Esophagus squamous epithelium (tissue), 4 donors: ENCODE measurements around the gene ZFHX3.

ENCODE experiments used
- POLR2A ChIP-seq, 4 donors: fragments of 450-650 bp; IDR thresholded peaks; one replicate each; pipeline ENCODE4 v1.6.1; 2017; ENCODE audit warnings: antibody characterized with exemption in 4 of 4, mild to moderate bottlenecking in 4 of 4, moderate library complexity in 3 of 4
- TF ChIP-seq, protein P1 (sequence below), 6 experiments: fragments of 450-650 bp in 4 of 6; fragments of 200-600 bp in 2 of 6; sonication (generic) in 2 of 6; IDR thresholded peaks; one replicate each; pipeline ENCODE4 v1.5.1; 2016 to 2019; ENCODE audit warnings: antibody characterized with exemption in 6 of 6, mild to moderate bottlenecking in 4 of 6, moderate library complexity in 4 of 6

DNA sequence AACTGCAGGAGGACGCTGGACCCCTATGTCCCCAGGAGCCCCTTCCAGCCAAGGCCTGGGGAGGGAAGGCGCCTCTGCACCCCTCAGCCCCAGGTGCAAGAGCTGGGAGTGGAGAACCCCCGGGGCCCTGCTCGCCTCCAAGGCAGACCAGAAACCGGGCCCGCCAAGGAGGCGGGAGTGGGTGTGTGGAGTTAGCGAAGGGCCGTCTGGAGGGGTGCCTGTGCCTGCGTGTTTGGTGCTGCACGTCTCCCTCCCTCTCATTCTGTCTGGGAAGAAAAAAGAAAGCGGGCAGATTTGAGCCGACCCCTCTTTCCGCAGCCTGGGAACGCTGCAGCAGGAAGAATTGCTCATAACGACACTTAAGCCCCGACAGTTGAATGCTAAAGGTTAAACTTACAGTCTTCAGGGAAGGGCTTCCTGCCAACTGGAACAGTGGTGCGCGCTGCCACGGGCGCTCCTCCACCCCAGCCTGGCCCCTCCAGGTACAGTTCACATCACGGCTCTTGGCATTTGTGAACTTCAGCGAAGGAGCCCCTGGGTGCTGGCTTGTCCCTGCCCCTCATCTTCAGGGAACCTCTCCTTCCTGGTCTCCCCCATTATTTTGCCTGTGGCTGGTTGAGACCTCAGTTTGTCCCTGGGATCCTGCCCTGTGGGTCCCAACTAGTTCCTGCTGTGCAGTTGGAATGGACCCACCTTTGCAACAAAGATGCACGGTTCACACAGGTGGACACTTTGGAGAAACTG, 19.2 kb upstream of the ZFHX3 start:
- TF ChIP-seq, protein P1, sequence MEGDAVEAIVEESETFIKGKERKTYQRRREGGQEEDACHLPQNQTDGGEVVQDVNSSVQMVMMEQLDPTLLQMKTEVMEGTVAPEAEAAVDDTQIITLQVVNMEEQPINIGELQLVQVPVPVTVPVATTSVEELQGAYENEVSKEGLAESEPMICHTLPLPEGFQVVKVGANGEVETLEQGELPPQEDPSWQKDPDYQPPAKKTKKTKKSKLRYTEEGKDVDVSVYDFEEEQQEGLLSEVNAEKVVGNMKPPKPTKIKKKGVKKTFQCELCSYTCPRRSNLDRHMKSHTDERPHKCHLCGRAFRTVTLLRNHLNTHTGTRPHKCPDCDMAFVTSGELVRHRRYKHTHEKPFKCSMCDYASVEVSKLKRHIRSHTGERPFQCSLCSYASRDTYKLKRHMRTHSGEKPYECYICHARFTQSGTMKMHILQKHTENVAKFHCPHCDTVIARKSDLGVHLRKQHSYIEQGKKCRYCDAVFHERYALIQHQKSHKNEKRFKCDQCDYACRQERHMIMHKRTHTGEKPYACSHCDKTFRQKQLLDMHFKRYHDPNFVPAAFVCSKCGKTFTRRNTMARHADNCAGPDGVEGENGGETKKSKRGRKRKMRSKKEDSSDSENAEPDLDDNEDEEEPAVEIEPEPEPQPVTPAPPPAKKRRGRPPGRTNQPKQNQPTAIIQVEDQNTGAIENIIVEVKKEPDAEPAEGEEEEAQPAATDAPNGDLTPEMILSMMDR (IDR thresholded peaks at IDR 0.05), result no peak
- TF ChIP-seq POLR2A (IDR thresholded peaks at IDR 0.05), result no peak
